HuH-7 (cell line): ENCODE results near the gene NDUFA1.
"Not testable (repeated sequence)": the region's sequence is repeated elsewhere in the genome, so short reads cannot be mapped to it uniquely, and the experiment has no call there.

Experiments used
- DNase-seq: peaks from one replicate; pipeline ENCODE4 v3.0.0; 2011; ENCODE audit warnings: low spot score

NDUFA1 gene

DNA sequence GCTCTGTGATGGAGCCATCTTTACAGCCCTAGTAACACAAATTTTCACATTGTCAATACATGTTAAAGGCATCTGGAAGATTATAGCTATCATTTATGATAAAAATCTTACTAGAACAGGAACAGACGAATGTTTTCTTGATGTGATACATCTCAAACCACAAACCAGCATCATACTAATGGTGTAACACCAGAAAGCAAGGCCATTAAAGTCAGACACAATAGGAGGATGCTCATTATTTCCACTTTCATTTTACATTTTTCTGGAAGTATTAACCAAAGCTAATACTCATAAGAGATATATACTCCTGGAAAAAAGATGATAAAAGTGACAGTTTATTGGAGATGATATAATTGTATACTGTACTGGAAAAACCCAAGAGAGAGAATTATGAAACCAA, 29.3 kb downstream of the NDUFA1 start:
- no peak for DNase-seq

DNA sequence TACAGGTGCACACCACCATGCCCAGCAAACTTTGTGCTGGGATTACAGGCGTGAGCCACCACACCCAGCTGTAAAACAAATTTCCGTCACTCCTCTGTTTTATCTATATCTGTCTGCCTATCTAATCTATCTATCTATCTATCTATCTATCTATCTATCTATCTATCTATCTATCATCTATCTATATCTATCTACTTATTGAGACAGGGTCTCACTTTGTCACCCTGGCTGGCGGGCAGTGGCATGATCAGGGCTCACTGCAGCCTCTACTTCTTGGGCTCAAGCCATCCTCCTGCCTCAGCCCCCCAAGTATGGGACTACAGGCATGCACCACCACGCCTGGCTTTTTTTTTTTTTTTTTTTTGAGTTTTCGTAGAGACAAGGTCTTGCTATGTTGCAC, 44.7 kb downstream of the NDUFA1 start:
- DNase-seq: no peak

DNA sequence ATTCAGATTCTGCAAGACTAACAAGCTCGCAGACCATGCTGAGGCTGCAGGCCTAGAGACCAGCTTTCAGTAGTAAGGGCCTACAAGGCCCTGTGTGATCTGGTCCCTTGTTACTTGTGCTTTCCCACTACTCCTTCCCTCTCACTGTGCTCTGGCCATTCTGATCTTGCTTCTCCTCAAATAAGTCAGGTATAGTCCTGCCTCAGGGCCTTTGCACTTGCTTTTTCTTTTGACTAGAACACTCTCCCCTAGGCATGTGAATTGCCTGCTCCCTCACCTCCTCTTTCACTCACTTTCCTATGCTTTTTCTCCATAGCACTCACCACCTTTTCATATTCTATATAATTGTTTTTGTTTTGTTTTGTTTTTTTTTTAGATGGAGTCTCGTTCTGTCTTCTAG, 46.2 kb downstream of the NDUFA1 start:
- no peak for DNase-seq

DNA sequence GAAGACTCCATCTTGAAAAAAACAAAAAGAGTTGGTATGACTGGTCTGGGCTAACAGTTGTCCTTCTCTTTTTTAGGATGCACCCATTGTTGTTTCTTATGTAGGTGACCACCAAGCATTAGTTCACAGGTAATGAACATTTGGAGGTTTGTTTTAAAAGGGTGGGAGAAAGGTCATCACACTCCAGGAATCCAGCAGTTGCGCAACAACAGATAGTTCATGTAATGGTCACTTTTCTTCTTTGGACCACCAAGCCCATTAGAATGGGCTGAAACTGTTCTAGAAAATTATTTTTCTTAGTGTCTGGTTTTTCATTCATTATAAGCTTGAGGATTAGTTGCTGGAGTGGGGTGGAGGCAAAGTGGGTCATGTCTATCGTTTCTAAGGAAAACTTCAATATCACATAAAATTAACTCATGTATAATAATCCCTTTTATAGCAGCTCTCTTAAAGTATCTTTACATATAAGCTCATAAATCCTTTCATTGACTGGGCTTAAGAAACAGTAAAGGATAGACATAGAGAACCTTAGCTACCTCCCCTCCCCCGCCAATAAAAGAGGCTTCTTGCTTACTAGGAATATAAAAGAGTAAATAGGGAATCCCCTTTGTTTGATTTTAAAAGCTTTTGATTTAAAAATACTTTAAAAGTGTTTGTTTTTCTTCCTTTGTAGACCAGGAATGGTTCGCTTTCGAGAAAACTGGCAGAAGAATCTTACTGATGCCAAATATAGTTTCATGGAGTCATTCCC, 48.4 kb downstream of the NDUFA1 start:
- no peak for DNase-seq

DNA sequence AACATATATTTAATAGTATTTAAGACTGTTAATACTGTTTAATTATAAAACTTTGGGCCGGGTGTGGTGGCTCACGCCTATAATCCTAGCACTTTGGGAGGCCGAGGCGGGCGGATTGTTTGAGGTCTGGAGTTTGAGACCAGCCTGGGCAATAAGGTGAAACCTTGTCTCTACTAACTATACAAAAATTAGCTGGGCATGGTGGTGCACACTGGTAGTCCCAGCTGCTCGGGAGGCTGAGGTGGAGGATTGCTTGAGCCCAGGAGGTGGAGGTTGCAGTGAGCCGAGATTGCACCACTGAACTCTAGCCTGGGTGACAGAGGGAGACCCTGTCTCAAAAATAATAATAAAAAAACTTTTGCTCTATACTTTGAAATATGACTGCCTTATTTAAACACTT, 50.8 kb downstream of the NDUFA1 start:
- not testable (repeated sequence) for DNase-seq
